Adrenal gland (tissue), 12 donors: ENCODE measurements around the gene MYG1. TPM values are rescaled to one million over a fixed set of nuclear protein-coding genes. Genes with fewer than 3 reads are reported as not detected.

ENCODE experiments used
- DNase-seq, 7 donors: peaks; one replicate each; pipeline ENCODE4 v3.0.0-alpha.2; 2019 to 2020
- H3K27ac ChIP-seq, 5 donors: fragments of 200-600 bp; sonication (generic) in 4 of 5; 1 replicate in 3 of 5; 2 replicates in 2 of 5; pipeline versions ENCODE4 v1.5.1 to v1.8.0; 2016 to 2020; ENCODE audit warnings: mild to moderate bottlenecking in 1 of 5
- H3K27me3 ChIP-seq: fragments of 200-600 bp; 2 replicates; pipeline ENCODE4 v1.8.0; 2021
- H3K36me3 ChIP-seq, 2 donors: fragments of 200-600 bp; replicated peaks in 1 of 2; 1 replicate in 1 of 2; 2 replicates in 1 of 2; pipeline versions ENCODE4 v1.5.1 to v1.8.0; 2018 to 2022
- H3K4me1 ChIP-seq, 2 donors: fragments of 200-600 bp; replicated peaks in 1 of 2; 1 replicate in 1 of 2; 2 replicates in 1 of 2; pipeline versions ENCODE4 v1.5.1 to v1.8.0; 2018 to 2021
- H3K4me3 ChIP-seq, 4 donors: fragments of 200-600 bp; sonication (generic) in 3 of 4; one replicate each; pipeline ENCODE4 v1.5.1; 2016 to 2018
- H3K9me3 ChIP-seq, 3 donors: fragments of 200-600 bp; sonication (generic) in 1 of 3; replicated peaks in 1 of 3; 1 replicate in 2 of 3; 2 replicates in 1 of 3; pipeline versions ENCODE4 v1.5.1 to v1.8.0; 2016 to 2021
- POLR2A ChIP-seq, 2 donors: fragments of 450-650 bp; IDR thresholded peaks; one replicate each; pipeline ENCODE4 v1.6.1; 2017; ENCODE audit warnings: antibody characterized with exemption in 2 of 2, mild to moderate bottlenecking in 2 of 2, moderate library complexity in 1 of 2
- WGBS, 4 donors: extraction: QIAGEN DNeasy Blood & Tissue Kit in 2 of 4; methylation state at CpG; one replicate each; pipeline versions ENCODE4 v1.1.5 to v1.1.7; 2013 to 2017; 5-methylcytosine and 5-hydroxymethylcytosine counted together
- intact Hi-C, 2 donors: fragments of 100-400 bp; cut with DNase I; formaldehyde crosslinking; loops; one replicate each; pipeline versions ENCODE4 v1.14.1 to v1.15.0; 2022 to 2023
- polyA plus RNA-seq, 3 donors: library from polyadenylated mRNA; stranded (reverse); fragments of 200-250 nt in 2 of 3; fragments of 350-450 nt in 1 of 3; fragmentation: Illumina TruSeq in 1 of 3; extraction: RNeasy Lipid Tissue Mini Kit (QIAGEN cat#74804) in 1 of 3; gene quantifications; one replicate each; pipeline ENCODE4 v1.2.3, GENCODE V29; 2013 to 2014
- total RNA-seq, 9 donors: library from RNA; depleted of rRNA in 4 of 9; stranded (reverse); fragments of >200 nt in 4 of 9; fragments of 120-200 nt in 1 of 9; fragmentation: NEBNext Ultra II Directional in 1 of 9; extraction: Animal tissue kit (Norgen Biotek cat#: 25700) in 1 of 9; gene quantifications; one replicate each; pipeline versions ENCODE4 v1.1.0 to v1.2.4, GENCODE V29; 2013 to 2023
- TF ChIP-seq, protein P1 (sequence below), 6 experiments: fragments of 450-650 bp in 4 of 6; fragments of 200-600 bp in 2 of 6; sonication (generic) in 1 of 6; IDR thresholded peaks; 1 replicate in 5 of 6; 2 replicates in 1 of 6; pipeline versions ENCODE4 v1.5.1 to v1.8.0; 2016 to 2021; ENCODE audit warnings: antibody characterized with exemption in 6 of 6, mild to moderate bottlenecking in 2 of 6, moderate library complexity in 1 of 6
- donor health status: healthy with polysubstance abuse.
- donor health status: Bipolar disorder and iron deficiency.
- donor health status: DM: yes; HTN: yes; CAD: no.
- donor health status: DM: no; HTN: no; CAD: no.
- donor health status: DM: no; HTN: no; CAD: no.
- donor health status: DM: yes; HTN: yes; CAD: no.

Gene MYG1
- total and polyA plus RNA-seq, 12 donors = 45.9 to 240 (median 70.6) TPM

DNA sequence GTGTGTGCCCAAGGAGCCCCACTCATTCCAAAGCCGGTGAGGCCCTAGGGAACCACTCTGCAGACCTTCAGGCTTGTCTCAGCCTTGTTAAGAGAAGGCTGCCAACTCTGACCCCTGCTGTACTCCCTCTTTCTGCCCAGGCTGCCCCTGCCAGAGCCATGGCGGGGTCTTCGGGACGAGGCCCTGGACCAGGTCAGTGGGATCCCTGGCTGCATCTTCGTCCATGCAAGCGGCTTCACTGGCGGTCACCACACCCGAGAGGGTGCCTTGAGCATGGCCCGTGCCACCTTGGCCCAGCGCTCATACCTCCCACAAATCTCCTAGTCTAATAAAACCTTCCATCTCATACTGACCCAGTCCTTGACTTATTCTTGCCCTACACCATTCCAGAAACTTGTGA, 7.3 kb downstream of the MYG1 start:
- WGBS, 4 donors = 90 to 99% (median 93%) methylated on average over 10 of the region's 10 CpGs
- no peaks in the 10 kb centered on the region for H3K27me3 ChIP-seq
- H3K9me3 ChIP-seq = no peaks in the 10 kb centered on the region
- intact Hi-C loops = no loop called here
- H3K4me3 ChIP-seq = no peak overlapping the region
- H3K27ac ChIP-seq = no peak overlapping the region
- TF ChIP-seq, protein P1, sequence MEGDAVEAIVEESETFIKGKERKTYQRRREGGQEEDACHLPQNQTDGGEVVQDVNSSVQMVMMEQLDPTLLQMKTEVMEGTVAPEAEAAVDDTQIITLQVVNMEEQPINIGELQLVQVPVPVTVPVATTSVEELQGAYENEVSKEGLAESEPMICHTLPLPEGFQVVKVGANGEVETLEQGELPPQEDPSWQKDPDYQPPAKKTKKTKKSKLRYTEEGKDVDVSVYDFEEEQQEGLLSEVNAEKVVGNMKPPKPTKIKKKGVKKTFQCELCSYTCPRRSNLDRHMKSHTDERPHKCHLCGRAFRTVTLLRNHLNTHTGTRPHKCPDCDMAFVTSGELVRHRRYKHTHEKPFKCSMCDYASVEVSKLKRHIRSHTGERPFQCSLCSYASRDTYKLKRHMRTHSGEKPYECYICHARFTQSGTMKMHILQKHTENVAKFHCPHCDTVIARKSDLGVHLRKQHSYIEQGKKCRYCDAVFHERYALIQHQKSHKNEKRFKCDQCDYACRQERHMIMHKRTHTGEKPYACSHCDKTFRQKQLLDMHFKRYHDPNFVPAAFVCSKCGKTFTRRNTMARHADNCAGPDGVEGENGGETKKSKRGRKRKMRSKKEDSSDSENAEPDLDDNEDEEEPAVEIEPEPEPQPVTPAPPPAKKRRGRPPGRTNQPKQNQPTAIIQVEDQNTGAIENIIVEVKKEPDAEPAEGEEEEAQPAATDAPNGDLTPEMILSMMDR (IDR thresholded peaks at IDR 0.05) = no peak
- TF ChIP-seq POLR2A (IDR thresholded peaks at IDR 0.05) = no peak
- DNase-seq = no peak
- H3K36me3 ChIP-seq = peaks cover 0 to 68% of the 10 kb centered on the region in 2 donors
- peaks cover 0 to 15% of the 10 kb centered on the region in 2 donors for H3K4me1 ChIP-seq

DNA sequence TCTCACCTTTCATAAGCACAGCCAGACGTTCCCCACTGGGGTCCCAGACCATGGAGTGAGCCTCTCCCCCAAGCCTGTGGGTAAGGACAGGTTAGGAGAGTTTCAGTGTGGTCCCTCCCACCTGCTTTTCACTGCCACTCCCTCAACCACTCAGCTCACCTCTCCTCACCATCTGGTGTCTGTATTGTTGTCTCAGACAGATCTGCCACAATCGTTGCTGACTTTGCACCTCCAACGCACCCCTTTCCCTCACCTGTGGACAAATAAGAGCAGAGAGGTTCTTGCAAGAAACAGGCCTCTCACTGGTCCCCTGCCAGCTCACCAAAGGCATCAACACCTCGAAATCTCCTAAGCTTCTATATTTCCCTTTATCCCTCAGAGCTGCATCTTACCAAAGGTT, 8.8 kb downstream of the MYG1 start:
- TF ChIP-seq, protein P1 (IDR thresholded peaks at IDR 0.05) = no peak
- no peak for TF ChIP-seq POLR2A (IDR thresholded peaks at IDR 0.05)
- 64 to 79% (median 67%) methylated on average over 4 of the region's 4 CpGs for WGBS, 4 donors
- intact Hi-C loops = no loop called here
- no peaks in the 10 kb centered on the region for H3K9me3 ChIP-seq
- peaks cover 0 to 1% of the 10 kb centered on the region in 2 donors for H3K4me1 ChIP-seq
- DNase-seq = no peak
- H3K4me3 ChIP-seq = no peak overlapping the region
- H3K27ac ChIP-seq = no peak overlapping the region
- H3K36me3 ChIP-seq = peaks cover 0 to 59% of the 10 kb centered on the region in 2 donors
- no peaks in the 10 kb centered on the region for H3K27me3 ChIP-seq

DNA sequence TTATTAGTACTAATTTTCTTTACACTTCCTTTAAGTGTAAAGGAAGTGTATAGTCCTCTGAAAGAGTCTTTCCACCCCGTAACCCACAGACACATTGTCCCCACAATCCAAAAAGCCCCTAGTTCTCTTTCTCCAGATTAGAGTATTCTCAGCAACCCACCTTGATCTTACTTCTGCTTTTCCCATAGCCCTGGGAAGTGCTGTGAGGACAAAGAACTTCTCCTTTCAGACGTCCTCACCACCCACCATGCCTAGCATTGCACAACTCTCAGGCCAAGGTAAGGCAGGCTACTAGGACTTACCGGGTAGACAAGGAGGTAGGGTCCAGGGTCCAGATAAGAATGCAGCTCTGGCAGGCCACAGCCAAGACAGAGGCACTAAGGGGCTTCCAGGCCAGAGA, 14.5 kb downstream of the MYG1 start:
- intact Hi-C loops = no loop called here
- no peak overlapping the region for H3K4me3 ChIP-seq
- DNase-seq = no peak
- no peaks in the 10 kb centered on the region for H3K4me1 ChIP-seq
- whole genome bisulfite sequencing, 4 donors = 57 to 99% (median 68%) methylated on average over 2 to 3 of the region's 3 CpGs
- TF ChIP-seq POLR2A (IDR thresholded peaks at IDR 0.05) = no peak
- TF ChIP-seq, protein P1 (IDR thresholded peaks at IDR 0.05) = no peak
- H3K27me3 ChIP-seq = no peaks in the 10 kb centered on the region
- H3K27ac ChIP-seq = no peak overlapping the region
- no peaks in the 10 kb centered on the region for H3K9me3 ChIP-seq
- peaks cover 0 to 60% of the 10 kb centered on the region in 2 donors for H3K36me3 ChIP-seq

DNA sequence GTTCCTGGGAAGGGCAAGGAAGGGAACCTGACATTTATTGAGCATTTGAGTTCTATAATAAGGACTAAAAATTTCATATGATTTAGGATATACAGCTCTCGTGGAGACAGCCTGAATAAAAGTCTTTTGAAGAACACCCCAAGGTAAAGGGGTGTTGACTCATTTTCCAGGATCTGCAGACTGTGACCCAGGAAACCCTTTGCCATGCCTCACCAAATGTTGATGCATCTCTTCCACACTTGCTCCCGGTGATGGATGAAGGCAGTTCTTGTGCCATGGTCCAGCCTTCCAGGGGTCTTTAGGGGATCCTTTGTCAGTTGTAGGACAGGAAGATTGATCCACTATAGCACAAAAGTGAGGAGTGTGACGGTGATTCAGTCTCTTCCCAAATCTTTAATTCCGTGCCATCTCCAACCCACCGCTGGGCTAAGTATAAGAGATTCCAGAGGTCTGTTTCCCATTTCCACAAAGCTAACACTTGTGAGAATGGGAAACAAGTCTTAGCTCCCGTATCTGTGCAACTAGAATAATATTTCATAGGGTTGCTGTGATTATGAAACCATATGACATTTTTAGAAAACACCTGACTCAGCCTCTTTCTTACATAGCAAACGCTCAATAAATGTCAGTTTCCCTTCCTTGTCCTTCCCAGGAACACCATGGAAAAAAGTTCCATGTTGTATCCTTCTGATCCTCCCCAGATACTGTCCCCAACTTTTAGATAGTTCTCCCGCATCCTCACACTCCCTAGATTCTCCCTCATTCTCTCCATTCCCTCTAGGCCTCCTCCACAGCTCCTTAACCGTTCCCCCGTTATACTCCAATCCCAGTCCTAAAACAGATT, 21.1 kb downstream of the MYG1 start:
- peak in 5 of 7 donors; percentile 35 to 59 (median 56) for DNase-seq
- H3K27me3 ChIP-seq = no peaks in the 10 kb centered on the region
- H3K4me3 ChIP-seq = peak overlapping the region; percentile 11 to 88 (median 78)
- 21 to 23% (median 22%) methylated on average over 10 of the region's 10 CpGs for WGBS, 4 donors
- no peaks in the 10 kb centered on the region for H3K9me3 ChIP-seq
- peaks cover 22 to 31% of the 10 kb centered on the region in 2 donors for H3K4me1 ChIP-seq
- TF ChIP-seq, protein P1 (IDR thresholded peaks at IDR 0.05) = no peak
- peak in 1 of 2 donors; percentile 15 for TF ChIP-seq POLR2A (IDR thresholded peaks at IDR 0.05)
- intact Hi-C loops = loop anchor here in 1 of 2 donors (10.0 kb wide), 1 partner anchor 184 kb away; the partner anchor contains the start of genes NPFF and TARBP2
- peaks cover 0 to 27% of the 10 kb centered on the region in 2 donors for H3K36me3 ChIP-seq
- peak overlapping the region; percentile 50 to 98 (median 88) for H3K27ac ChIP-seq
